ENCODE data around the gene DBI. TPM values are rescaled to one million over a fixed set of nuclear protein-coding genes. Genes with fewer than 3 reads are reported as not detected.

DBI gene
- total and polyA plus RNA-seq, 2 donors (not counting 1 experiment from before 2014, with no cell fraction given) = 45.2 to 69.4 TPM

GRCh38 chr2:119409506-119409905 lies 42.7 kb downstream of the DBI start:
- no peaks in the 10 kb centered on the region for H3K27me3 ChIP-seq (replicated peaks in 1 of 4; ENCODE audit: control extremely low read depth in 1 of 4, control insufficient read depth in 3 of 4, insufficient read depth in 4 of 4, low read length in 3 of 4)
- Mint-ChIP-seq H3K27ac (no peak overlapping the region), H3K4me1 (peaks cover 2% of the 10 kb centered on the region), H3K27me3 (peaks cover 21% of the 10 kb centered on the region), H3K4me3 (no peak overlapping the region), H3K9me3 (ENCODE audit: insufficient read depth) (no peaks in the 10 kb centered on the region)
- H3K27ac ChIP-seq (ENCODE audit: low read length in 2 of 2) = no peak overlapping the region
- peaks cover 0 to 3% (median 0%) of the 10 kb centered on the region in 3 donors for H3K9me3 ChIP-seq (ENCODE audit: control extremely low read depth in 1 of 3, control insufficient read depth in 2 of 3, insufficient read depth in 1 of 3, low read length in 2 of 3)
- no peaks in the 10 kb centered on the region for H3K79me2 ChIP-seq (ENCODE audit: control insufficient read depth, insufficient read depth, low read length)
- H4K20me1 ChIP-seq (ENCODE audit: control insufficient read depth, insufficient read depth, low read length, poor library complexity, severe bottlenecking) = no peaks in the 10 kb centered on the region
- intact Hi-C loops (cut with micrococcal nuclease) = loop anchor here (5.0 kb wide), 1 partner anchor 1273 kb away; no protein-coding TSS in a partner anchor
- TF ChIP-seq CTCF (IDR thresholded peaks at IDR 0.05) (no peak), EZH2 (IDR thresholded peaks at IDR 0.05; ENCODE audit: borderline replicate concordance, insufficient read depth, low read depth, low read length, poor library complexity, severe bottlenecking) (no peak)
- DNase-seq (no peak), ATAC-seq (ENCODE audit: low read depth) (no peak)
- no peaks in the 10 kb centered on the region for H3K4me1 ChIP-seq (ENCODE audit: control insufficient read depth in 2 of 2, insufficient read depth in 2 of 2, low read length in 2 of 2)
- H3K9ac ChIP-seq (ENCODE audit: low read length) = no peak overlapping the region
- H3K4me2 ChIP-seq (replicated peaks; ENCODE audit: low read depth, low read length, poor library complexity, severe bottlenecking) = no peak overlapping the region
- ChIA-PET POLR2A (no interaction called here), CTCF (interaction anchor here (1.0 to 4.0 kb wide), 4 partner anchors 10 to 250 kb away, joined by 3 to 41 read pairs (median 6); no protein-coding TSS in a partner anchor)
- no peak overlapping the region for H2AFZ ChIP-seq (ENCODE audit: insufficient read depth, low read depth, low read length, poor library complexity, severe bottlenecking)
- WGBS (ENCODE audit: insufficient coverage) = 77% methylated on average over 3 of the region's 4 CpGs
- H3K36me3 ChIP-seq (replicated peaks in 1 of 2; ENCODE audit: control extremely low read depth in 1 of 2, control insufficient read depth in 1 of 2, extremely low read depth in 1 of 2, insufficient read depth in 2 of 2, low read length in 1 of 2) = no peaks in the 10 kb centered on the region
- H3K4me3 ChIP-seq (ENCODE audit: control extremely low read depth in 1 of 5, extremely low read depth in 1 of 5, insufficient read depth in 1 of 5, low read depth in 2 of 5, low read length in 4 of 5) = no peak overlapping the region

GRCh38 chr2:119414894-119415293 lies 48.1 kb downstream of the DBI start:
- Mint-ChIP-seq H3K4me1 (peaks cover 17% of the 10 kb centered on the region), H3K27me3 (peaks cover 17% of the 10 kb centered on the region), H3K9me3 (ENCODE audit: insufficient read depth) (no peaks in the 10 kb centered on the region), H3K4me3 (no peak overlapping the region), H3K27ac (no peak overlapping the region)
- WGBS (ENCODE audit: insufficient coverage) = no CpG with 5 or more reads among the region's 3 CpGs
- H3K4me3 ChIP-seq (ENCODE audit: control extremely low read depth in 1 of 5, extremely low read depth in 1 of 5, insufficient read depth in 1 of 5, low read depth in 2 of 5, low read length in 4 of 5) = no peak overlapping the region
- no peaks in the 10 kb centered on the region for H3K79me2 ChIP-seq (ENCODE audit: control insufficient read depth, insufficient read depth, low read length)
- no peak overlapping the region for H2AFZ ChIP-seq (ENCODE audit: insufficient read depth, low read depth, low read length, poor library complexity, severe bottlenecking)
- H3K9me3 ChIP-seq (ENCODE audit: control extremely low read depth in 1 of 3, control insufficient read depth in 2 of 3, insufficient read depth in 1 of 3, low read length in 2 of 3) = no peaks in the 10 kb centered on the region
- no peak for TF ChIP-seq CTCF (IDR thresholded peaks at IDR 0.05)
- no peak for TF ChIP-seq EZH2 (IDR thresholded peaks at IDR 0.05; ENCODE audit: borderline replicate concordance, insufficient read depth, low read depth, low read length, poor library complexity, severe bottlenecking)
- H4K20me1 ChIP-seq (ENCODE audit: control insufficient read depth, insufficient read depth, low read length, poor library complexity, severe bottlenecking) = no peaks in the 10 kb centered on the region
- no peak overlapping the region for H3K4me2 ChIP-seq (replicated peaks; ENCODE audit: low read depth, low read length, poor library complexity, severe bottlenecking)
- H3K27ac ChIP-seq (ENCODE audit: low read length in 2 of 2) = no peak overlapping the region
- intact Hi-C loops (cut with micrococcal nuclease) = no loop called here
- ATAC-seq (ENCODE audit: low read depth) (no peak), DNase-seq (no peak)
- POLR2A ChIA-PET = no interaction called here
- CTCF ChIA-PET = interaction anchor here (0.6 to 1.5 kb wide), 3 partner anchors 9 to 171 kb away, joined by 3 to 4 read pairs (median 4); no protein-coding TSS in a partner anchor
- H3K4me1 ChIP-seq (ENCODE audit: control insufficient read depth in 2 of 2, insufficient read depth in 2 of 2, low read length in 2 of 2) = peaks cover 5 to 14% of the 10 kb centered on the region in 2 donors
- H3K9ac ChIP-seq (ENCODE audit: low read length) = no peak overlapping the region
- no peaks in the 10 kb centered on the region for H3K36me3 ChIP-seq (replicated peaks in 1 of 2; ENCODE audit: control extremely low read depth in 1 of 2, control insufficient read depth in 1 of 2, extremely low read depth in 1 of 2, insufficient read depth in 2 of 2, low read length in 1 of 2)
- H3K27me3 ChIP-seq (replicated peaks in 1 of 4; ENCODE audit: control extremely low read depth in 1 of 4, control insufficient read depth in 3 of 4, insufficient read depth in 4 of 4, low read length in 3 of 4) = peaks cover 0 to 6% (median 0%) of the 10 kb centered on the region in 4 experiments
